Adrenal gland (tissue), 12 donors: ENCODE results near the gene C21orf91. TPM values are rescaled to one million over a fixed set of nuclear protein-coding genes. Genes with fewer than 3 reads are reported as not detected.
"Not testable (repeated sequence)": the region's sequence is repeated elsewhere in the genome, so short reads cannot be mapped to it uniquely, and the experiment has no call there.

Experiments
- DNase-seq, 7 donors: peaks; one replicate each; pipeline ENCODE4 v3.0.0-alpha.2; 2019 to 2020
- H3K27ac ChIP-seq, 5 donors: fragments of 200-600 bp; sonication (generic) in 4 of 5; 1 replicate in 3 of 5; 2 replicates in 2 of 5; pipeline versions ENCODE4 v1.5.1 to v1.8.0; 2016 to 2020; ENCODE audit warnings: mild to moderate bottlenecking in 1 of 5
- H3K27me3 ChIP-seq: fragments of 200-600 bp; 2 replicates; pipeline ENCODE4 v1.8.0; 2021
- H3K36me3 ChIP-seq, 2 donors: fragments of 200-600 bp; replicated peaks in 1 of 2; 1 replicate in 1 of 2; 2 replicates in 1 of 2; pipeline versions ENCODE4 v1.5.1 to v1.8.0; 2018 to 2022
- H3K4me1 ChIP-seq, 2 donors: fragments of 200-600 bp; replicated peaks in 1 of 2; 1 replicate in 1 of 2; 2 replicates in 1 of 2; pipeline versions ENCODE4 v1.5.1 to v1.8.0; 2018 to 2021
- H3K4me3 ChIP-seq, 4 donors: fragments of 200-600 bp; sonication (generic) in 3 of 4; one replicate each; pipeline ENCODE4 v1.5.1; 2016 to 2018
- H3K9me3 ChIP-seq, 3 donors: fragments of 200-600 bp; sonication (generic) in 1 of 3; replicated peaks in 1 of 3; 1 replicate in 2 of 3; 2 replicates in 1 of 3; pipeline versions ENCODE4 v1.5.1 to v1.8.0; 2016 to 2021
- POLR2A ChIP-seq, 2 donors: fragments of 450-650 bp; IDR thresholded peaks; one replicate each; pipeline ENCODE4 v1.6.1; 2017; ENCODE audit warnings: antibody characterized with exemption in 2 of 2, mild to moderate bottlenecking in 2 of 2, moderate library complexity in 1 of 2
- WGBS, 4 donors: extraction: QIAGEN DNeasy Blood & Tissue Kit in 2 of 4; methylation state at CpG; one replicate each; pipeline versions ENCODE4 v1.1.5 to v1.1.7; 2013 to 2017; 5-methylcytosine and 5-hydroxymethylcytosine counted together
- intact Hi-C, 2 donors: fragments of 100-400 bp; cut with DNase I; formaldehyde crosslinking; loops; one replicate each; pipeline versions ENCODE4 v1.14.1 to v1.15.0; 2022 to 2023
- polyA plus RNA-seq, 3 donors: library from polyadenylated mRNA; stranded (reverse); fragments of 200-250 nt in 2 of 3; fragments of 350-450 nt in 1 of 3; fragmentation: Illumina TruSeq in 1 of 3; extraction: RNeasy Lipid Tissue Mini Kit (QIAGEN cat#74804) in 1 of 3; gene quantifications; one replicate each; pipeline ENCODE4 v1.2.3, GENCODE V29; 2013 to 2014
- total RNA-seq, 9 donors: library from RNA; depleted of rRNA in 4 of 9; stranded (reverse); fragments of >200 nt in 4 of 9; fragments of 120-200 nt in 1 of 9; fragmentation: NEBNext Ultra II Directional in 1 of 9; extraction: Animal tissue kit (Norgen Biotek cat#: 25700) in 1 of 9; gene quantifications; one replicate each; pipeline versions ENCODE4 v1.1.0 to v1.2.4, GENCODE V29; 2013 to 2023
- TF ChIP-seq, protein P1 (sequence below), 6 experiments: fragments of 450-650 bp in 4 of 6; fragments of 200-600 bp in 2 of 6; sonication (generic) in 1 of 6; IDR thresholded peaks; 1 replicate in 5 of 6; 2 replicates in 1 of 6; pipeline versions ENCODE4 v1.5.1 to v1.8.0; 2016 to 2021; ENCODE audit warnings: antibody characterized with exemption in 6 of 6, mild to moderate bottlenecking in 2 of 6, moderate library complexity in 1 of 6
- donor health status: healthy with polysubstance abuse.
- donor health status: Bipolar disorder and iron deficiency.
- donor health status: DM: yes; HTN: yes; CAD: no.
- donor health status: DM: no; HTN: no; CAD: no.
- donor health status: DM: no; HTN: no; CAD: no.
- donor health status: DM: yes; HTN: yes; CAD: no.

Gene C21orf91
- total and polyA plus RNA-seq, 12 donors, result 1.9 to 19.1 (median 9.5) TPM

DNA sequence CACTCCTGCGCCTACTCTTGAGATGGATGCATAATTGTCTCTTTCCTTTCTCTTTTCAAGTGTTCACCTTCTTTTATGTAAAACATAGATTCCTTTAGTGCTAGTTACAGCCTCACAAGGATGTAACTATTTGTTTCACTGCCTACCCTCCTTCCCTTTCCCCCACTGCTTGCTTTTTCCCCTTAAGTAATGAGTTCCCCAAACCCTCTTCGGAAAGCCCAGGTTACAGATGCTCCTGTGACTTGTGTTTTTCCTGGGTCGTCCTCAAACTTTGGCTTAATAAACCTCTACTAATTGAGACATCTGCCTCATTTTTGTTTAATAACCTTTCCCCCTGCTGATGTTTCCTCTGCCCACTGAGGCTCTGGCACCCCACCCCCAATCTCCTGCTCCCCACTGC is 39.2 kb downstream of the C21orf91 start:
- no peak for TF ChIP-seq POLR2A (IDR thresholded peaks at IDR 0.05)
- TF ChIP-seq, protein P1, sequence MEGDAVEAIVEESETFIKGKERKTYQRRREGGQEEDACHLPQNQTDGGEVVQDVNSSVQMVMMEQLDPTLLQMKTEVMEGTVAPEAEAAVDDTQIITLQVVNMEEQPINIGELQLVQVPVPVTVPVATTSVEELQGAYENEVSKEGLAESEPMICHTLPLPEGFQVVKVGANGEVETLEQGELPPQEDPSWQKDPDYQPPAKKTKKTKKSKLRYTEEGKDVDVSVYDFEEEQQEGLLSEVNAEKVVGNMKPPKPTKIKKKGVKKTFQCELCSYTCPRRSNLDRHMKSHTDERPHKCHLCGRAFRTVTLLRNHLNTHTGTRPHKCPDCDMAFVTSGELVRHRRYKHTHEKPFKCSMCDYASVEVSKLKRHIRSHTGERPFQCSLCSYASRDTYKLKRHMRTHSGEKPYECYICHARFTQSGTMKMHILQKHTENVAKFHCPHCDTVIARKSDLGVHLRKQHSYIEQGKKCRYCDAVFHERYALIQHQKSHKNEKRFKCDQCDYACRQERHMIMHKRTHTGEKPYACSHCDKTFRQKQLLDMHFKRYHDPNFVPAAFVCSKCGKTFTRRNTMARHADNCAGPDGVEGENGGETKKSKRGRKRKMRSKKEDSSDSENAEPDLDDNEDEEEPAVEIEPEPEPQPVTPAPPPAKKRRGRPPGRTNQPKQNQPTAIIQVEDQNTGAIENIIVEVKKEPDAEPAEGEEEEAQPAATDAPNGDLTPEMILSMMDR (IDR thresholded peaks at IDR 0.05), result no peak
- DNase-seq, result no peak
- intact Hi-C loops, result no loop called here
- Histone ChIP-seq H3K4me3 (no peak overlapping the region), H3K27ac (no peak overlapping the region), H3K9me3 (no peaks in the 10 kb centered on the region), H3K4me1 (no peaks in the 10 kb centered on the region), H3K27me3 (no peaks in the 10 kb centered on the region), H3K36me3 (no peaks in the 10 kb centered on the region)
- 84 to 91% (median 87%) methylated on average over 3 of the region's 3 CpGs for whole genome bisulfite sequencing, 4 donors

DNA sequence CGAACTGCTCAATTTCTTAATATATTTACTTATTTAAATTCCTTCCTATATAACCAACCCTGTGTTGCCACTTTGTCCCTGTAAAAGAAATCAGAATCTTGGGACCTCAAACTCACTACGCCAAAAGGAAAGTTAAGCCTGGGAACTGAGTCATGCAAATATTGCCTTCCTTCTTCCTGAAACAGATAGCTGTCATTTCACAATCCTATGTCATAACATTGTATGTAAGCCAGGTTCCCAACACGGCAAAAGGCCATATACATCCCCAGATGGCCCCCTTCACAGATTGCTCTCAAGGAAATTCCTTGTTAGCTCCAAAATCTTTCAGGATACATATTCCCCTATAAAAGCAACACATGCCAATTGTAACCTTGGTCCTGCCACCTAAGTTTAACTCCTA is 39.7 kb downstream of the C21orf91 start:
- Histone ChIP-seq H3K4me1 (no peaks in the 10 kb centered on the region), H3K4me3 (no peak overlapping the region), H3K27me3 (no peaks in the 10 kb centered on the region), H3K27ac (no peak overlapping the region), H3K9me3 (no peaks in the 10 kb centered on the region), H3K36me3 (no peaks in the 10 kb centered on the region)
- WGBS, 4 donors, result 67 to 80% (median 76%) methylated on average over 3 of the region's 3 CpGs
- TF ChIP-seq, protein P1 (IDR thresholded peaks at IDR 0.05), result no peak
- TF ChIP-seq POLR2A (IDR thresholded peaks at IDR 0.05), result no peak
- DNase-seq, result no peak
- intact Hi-C loops, result no loop called here

DNA sequence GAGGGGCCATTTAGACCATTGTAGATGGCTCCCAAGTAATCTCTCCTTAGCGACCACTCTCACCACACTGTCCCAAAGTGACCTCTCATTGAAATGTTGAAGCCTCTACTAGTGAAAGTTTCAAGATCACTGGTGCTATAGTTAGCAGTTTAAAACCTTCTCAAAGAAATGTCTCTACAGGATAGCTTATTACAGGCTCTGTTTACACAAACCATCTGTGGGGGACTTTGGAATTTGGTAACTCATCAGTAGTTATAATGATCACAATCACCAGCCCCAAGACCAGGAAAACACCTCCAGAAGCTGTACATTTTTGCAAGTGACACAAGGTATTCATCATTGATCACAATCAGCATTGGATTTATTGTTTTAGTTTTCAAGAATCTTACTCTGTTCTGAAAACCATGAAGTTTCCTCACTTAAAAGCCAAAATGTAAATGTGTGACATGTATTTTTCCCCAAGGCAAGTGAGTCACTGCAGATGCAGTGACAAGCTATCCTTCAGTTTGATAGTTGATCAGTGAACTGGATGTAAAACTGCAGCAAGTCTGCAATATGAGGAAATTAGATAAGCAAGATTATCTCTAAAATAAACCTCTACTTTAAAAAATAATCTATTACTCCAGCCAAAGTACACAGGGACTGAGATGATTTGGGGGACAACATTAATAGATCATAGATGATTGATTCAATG is 41.9 kb downstream of the C21orf91 start:
- Histone ChIP-seq H3K27ac (no peak overlapping the region), H3K4me1 (no peaks in the 10 kb centered on the region), H3K27me3 (no peaks in the 10 kb centered on the region), H3K9me3 (no peaks in the 10 kb centered on the region), H3K36me3 (no peaks in the 10 kb centered on the region), H3K4me3 (no peak overlapping the region)
- DNase-seq, result no peak
- intact Hi-C loops, result no loop called here
- 55 to 76% (median 69%) methylated on average over 1 of the region's 1 CpG for WGBS, 4 donors
- TF ChIP-seq, protein P1 (IDR thresholded peaks at IDR 0.05), result no peak
- no peak for TF ChIP-seq POLR2A (IDR thresholded peaks at IDR 0.05)

DNA sequence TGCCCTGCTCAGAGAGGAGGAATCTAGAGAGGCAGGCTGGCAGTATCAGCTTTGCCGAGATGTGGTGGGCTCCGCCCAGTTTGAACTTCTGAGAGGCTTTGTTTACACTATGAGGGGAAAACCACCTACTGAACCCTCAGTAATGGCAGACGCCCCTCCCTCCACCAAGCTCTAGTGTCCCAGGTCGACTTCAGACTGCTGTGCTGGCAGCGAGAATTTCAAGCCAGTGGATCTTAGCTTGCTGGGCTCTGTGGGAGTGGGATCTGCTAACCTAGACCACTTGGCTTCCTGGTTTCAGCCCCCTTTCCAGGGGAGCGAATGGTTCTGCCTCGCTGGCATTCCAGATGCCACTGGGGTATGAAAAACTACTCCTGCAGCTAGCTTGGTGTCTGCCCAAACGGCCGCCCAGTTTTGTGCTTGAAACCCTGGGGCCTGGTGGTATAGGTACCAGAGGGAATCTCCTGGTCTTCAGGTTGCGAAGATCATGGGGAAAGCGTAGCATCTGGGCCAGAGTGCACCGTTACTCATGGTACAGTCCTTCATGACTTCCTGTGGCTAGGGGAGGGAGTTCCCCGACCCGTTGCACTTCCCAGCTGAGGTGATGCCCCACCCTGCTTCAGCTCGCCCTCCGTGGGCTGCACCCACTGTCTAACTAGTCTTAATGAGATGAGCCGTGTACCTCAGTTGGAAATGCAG is 43.6 kb downstream of the C21orf91 start:
- no peak for DNase-seq
- H3K4me1 ChIP-seq, result no peaks in the 10 kb centered on the region
- H3K27me3 ChIP-seq, result no peaks in the 10 kb centered on the region
- H3K36me3 ChIP-seq, result no peaks in the 10 kb centered on the region
- 73 to 89% (median 79%) methylated on average over 13 to 17 of the region's 17 CpGs for WGBS, 4 donors
- no peaks in the 10 kb centered on the region for H3K9me3 ChIP-seq
- intact Hi-C loops, result no loop called here
- H3K27ac ChIP-seq, result no peak overlapping the region
- TF ChIP-seq, protein P1 (IDR thresholded peaks at IDR 0.05), result no peak
- no peak for TF ChIP-seq POLR2A (IDR thresholded peaks at IDR 0.05)
- H3K4me3 ChIP-seq, result no peak overlapping the region

DNA sequence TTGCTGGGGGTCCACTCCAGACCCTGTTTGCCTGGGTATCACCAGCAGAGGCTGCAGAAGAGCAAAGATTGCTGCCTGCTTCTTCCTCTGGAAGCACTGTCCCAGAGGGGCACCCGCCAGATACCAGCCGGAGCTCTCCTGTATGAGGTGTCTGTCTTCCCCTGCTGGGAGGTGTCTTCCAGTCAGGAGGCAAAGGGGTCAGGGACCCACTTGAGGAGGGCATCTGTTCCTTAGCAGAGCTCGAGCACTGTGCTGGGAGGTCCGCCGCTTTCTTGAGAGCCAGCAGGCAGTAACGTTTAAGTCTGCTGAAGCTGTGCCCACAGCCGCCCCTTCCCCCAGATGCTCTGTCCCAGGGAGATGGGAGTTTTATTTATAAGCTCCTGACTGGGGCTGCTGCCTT is 44.1 kb downstream of the C21orf91 start:
- H3K27ac ChIP-seq, intact Hi-C loops, H3K4me3 ChIP-seq, H3K27me3 ChIP-seq, H3K4me1 ChIP-seq, DNase-seq, H3K9me3 ChIP-seq, H3K36me3 ChIP-seq: not testable (repeated sequence)
- WGBS, 4 donors, result 83 to 93% (median 92%) methylated on average over 2 to 7 of the region's 7 CpGs
